ENCODE measurements around the gene DENND2D. TPM values are rescaled to one million over a fixed set of nuclear protein-coding genes. Genes with fewer than 3 reads are reported as not detected.

Gene DENND2D
- total and polyA plus RNA-seq, 11 donors: 0.96 to 23.9 (median 1.3) TPM

GRCh38 chr1:111179968-111180533, 20.4 kb downstream of the DENND2D start:
- Histone ChIP-seq H3K9me3 (no peaks in the 10 kb centered on the region), H3K27ac (no peak overlapping the region), H3K4me3 (no peak overlapping the region), H3K27me3 (no peaks in the 10 kb centered on the region), H3K4me1 (peaks cover 0 to 6% (median 0%) of the 10 kb centered on the region in 12 donors), H3K36me3 (peaks cover 0 to 89% (median 73%) of the 10 kb centered on the region in 9 donors)
- ATAC-seq (no peak), DNase-seq (no peak)
- intact Hi-C loops (cut with DNase I): no loop called here
- TF ChIP-seq POLR2A (IDR thresholded peaks at IDR 0.05) (no peak), CTCF (IDR thresholded peaks at IDR 0.05) (no peak)

DNA sequence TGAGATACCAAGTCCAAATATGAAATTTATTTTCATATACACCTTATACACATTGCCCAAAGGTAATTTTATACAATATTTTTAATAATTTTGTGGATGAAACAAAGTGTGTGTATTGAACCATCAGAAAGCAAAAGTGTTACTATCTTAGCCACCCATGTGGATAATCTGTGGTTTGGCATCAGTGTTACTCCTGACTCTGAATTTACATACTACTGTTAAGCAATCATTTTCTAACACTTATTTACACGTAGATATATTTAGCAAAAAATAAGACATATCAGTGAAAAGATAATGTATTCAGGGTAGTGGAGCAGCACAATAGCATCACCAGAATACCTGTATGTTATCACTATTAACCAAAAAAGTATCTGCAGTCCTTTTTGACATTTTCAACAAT, 23.8 kb downstream of the DENND2D start:
- no peaks in the 10 kb centered on the region for H3K9me3 ChIP-seq
- H3K4me1 ChIP-seq: peaks cover 0 to 4% (median 0%) of the 10 kb centered on the region in 12 donors
- WGBS, 4 donors: 57 to 74% (median 64%) methylated on average over 1 of the region's 1 CpG
- H3K36me3 ChIP-seq: peaks cover 0 to 88% (median 70%) of the 10 kb centered on the region in 9 donors
- H3K27ac ChIP-seq: no peak overlapping the region
- TF ChIP-seq POLR2A (IDR thresholded peaks at IDR 0.05) (no peak), CTCF (IDR thresholded peaks at IDR 0.05) (no peak)
- H3K27me3 ChIP-seq: no peaks in the 10 kb centered on the region
- H3K4me3 ChIP-seq: no peak overlapping the region
- DNase-seq (no peak), ATAC-seq (no peak)
- intact Hi-C loops (cut with DNase I): no loop called here

DNA sequence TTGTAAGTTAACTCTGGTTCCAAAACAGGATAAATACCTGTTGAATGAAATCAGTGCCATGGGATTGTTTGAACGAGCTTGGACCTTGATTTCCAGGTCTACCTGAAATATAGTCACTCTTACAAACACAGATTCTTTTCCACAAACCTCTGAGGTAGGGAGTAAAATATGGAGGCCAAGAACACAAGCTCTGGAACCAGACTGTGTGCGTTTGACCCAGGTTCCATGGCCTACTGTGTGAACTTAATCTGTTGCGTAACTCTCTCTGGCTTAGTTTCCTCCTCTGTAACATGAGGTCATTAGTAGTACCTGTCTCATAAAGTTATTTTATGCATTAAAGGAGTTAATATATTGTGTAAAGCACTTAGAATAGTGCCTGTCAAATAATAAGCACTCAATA, 25.1 kb downstream of the DENND2D start:
- 82 to 96% (median 91%) methylated on average over 3 of the region's 3 CpGs for WGBS, 4 donors
- intact Hi-C loops (cut with DNase I): no loop called here
- Histone ChIP-seq H3K4me1 (peaks cover 0 to 4% (median 0%) of the 10 kb centered on the region in 12 donors), H3K9me3 (no peaks in the 10 kb centered on the region), H3K27me3 (no peaks in the 10 kb centered on the region), H3K4me3 (no peak overlapping the region), H3K27ac (no peak overlapping the region), H3K36me3 (peaks cover 0 to 89% (median 67%) of the 10 kb centered on the region in 9 donors)
- ATAC-seq (no peak), DNase-seq (no peak)
- TF ChIP-seq POLR2A (IDR thresholded peaks at IDR 0.05) (no peak), CTCF (IDR thresholded peaks at IDR 0.05) (no peak)

DNA sequence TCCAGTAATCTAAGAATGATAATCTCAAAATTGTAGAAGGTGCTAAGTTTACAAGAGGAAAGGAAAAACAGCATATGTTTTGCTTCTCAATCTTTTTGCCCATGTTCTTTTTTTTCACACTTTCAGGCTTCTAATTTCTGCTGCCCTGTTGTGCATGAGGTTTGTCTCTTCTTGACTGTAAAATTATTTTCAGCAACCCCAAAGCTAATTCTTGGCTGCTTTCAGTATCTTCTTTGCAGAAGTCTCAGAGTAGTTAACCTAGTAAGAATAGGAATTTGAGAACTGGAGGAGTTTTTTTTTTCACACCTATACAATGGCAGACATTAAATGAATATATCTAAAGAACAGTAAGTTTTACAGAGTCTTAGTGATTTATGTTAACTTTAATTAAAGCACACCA, 26.4 kb downstream of the DENND2D start:
- Histone ChIP-seq H3K27me3 (no peaks in the 10 kb centered on the region), H3K36me3 (peaks cover 0 to 93% (median 75%) of the 10 kb centered on the region in 9 donors), H3K4me1 (peaks cover 0 to 4% (median 0%) of the 10 kb centered on the region in 12 donors), H3K27ac (no peak overlapping the region), H3K4me3 (no peak overlapping the region), H3K9me3 (no peaks in the 10 kb centered on the region)
- DNase-seq (no peak), ATAC-seq (no peak)
- intact Hi-C loops (cut with DNase I): no loop called here
- TF ChIP-seq CTCF (IDR thresholded peaks at IDR 0.05) (no peak), POLR2A (IDR thresholded peaks at IDR 0.05) (no peak)
